SK-N-SH treated with all-trans-retinoic acid at 6 μM for 48 hours (cell line): ENCODE data around the gene NEU4.

Experiments
- ATAC-seq: fragments of 200-7000 bp; cut with Tn5 transposase; 3 replicates; pipeline ENCODE4 v1.9.1; 2020; ENCODE audit warnings: mild to moderate bottlenecking, moderate library complexity
- ARNTL ChIP-seq: fragments of 450-650 bp; formaldehyde crosslinking; IDR thresholded peaks from 2 replicates; pipeline ENCODE4 v1.5.0; 2020; ENCODE audit warnings: low read depth, mild to moderate bottlenecking, moderate library complexity, borderline replicate concordance
- BACH2 ChIP-seq: fragments of 250-450 bp; sonication (Bioruptor Pico); IDR thresholded peaks from 2 replicates; pipeline ENCODE4 v1.9.0; 2021; ENCODE audit warnings: mild to moderate bottlenecking, borderline replicate concordance
- ESRRG ChIP-seq: fragments of 250-450 bp; sonication (Bioruptor Pico); IDR thresholded peaks from 2 replicates; pipeline ENCODE4 v1.6.1; 2021; ENCODE audit warnings: mild to moderate bottlenecking
- GLIS3 ChIP-seq: fragments of 250-450 bp; sonication (Bioruptor Pico); IDR thresholded peaks from 2 replicates; pipeline ENCODE4 v1.5.0; 2020; ENCODE audit warnings: mild to moderate bottlenecking, moderate library complexity
- ISL1 ChIP-seq: fragments of 250-450 bp; sonication (Bioruptor Pico); IDR thresholded peaks from 2 replicates; pipeline ENCODE4 v2.1.2; 2022; ENCODE audit warnings: mild to moderate bottlenecking, moderate library complexity
- OSR1 ChIP-seq: fragments of 250-450 bp; sonication (Bioruptor Pico); IDR thresholded peaks from 2 replicates; pipeline ENCODE4 v1.8.0; 2022; ENCODE audit warnings: moderate library complexity, mild to moderate bottlenecking, inconsistent platforms
- PPARA ChIP-seq: fragments of 250-450 bp; sonication (Bioruptor Pico); IDR thresholded peaks from 2 replicates; pipeline ENCODE4 v1.5.0; 2020; ENCODE audit warnings: mild to moderate bottlenecking, borderline replicate concordance
- RARB ChIP-seq: fragments of 250-450 bp; sonication (Bioruptor Pico); IDR thresholded peaks from 2 replicates; pipeline ENCODE4 v1.8.0; 2021; ENCODE audit warnings: mild to moderate bottlenecking, moderate library complexity
- TCF4 ChIP-seq: fragments of 250-450 bp; sonication (Bioruptor Pico); IDR thresholded peaks from 2 replicates; pipeline ENCODE4 v1.8.0; 2021; ENCODE audit warnings: mild to moderate bottlenecking, moderate library complexity, borderline replicate concordance
- ZNF565 ChIP-seq: fragments of 450-650 bp; formaldehyde crosslinking; conservative IDR thresholded peaks from 2 replicates; pipeline ENCODE4 v1.5.0; 2020; ENCODE audit warnings: low read depth, mild to moderate bottlenecking, moderate library complexity
- ZNF70 ChIP-seq: fragments of 450-650 bp; formaldehyde crosslinking; IDR thresholded peaks from 2 replicates; pipeline ENCODE4 v1.5.0; 2020; ENCODE audit warnings: mild to moderate bottlenecking, moderate library complexity
- ZNF8 ChIP-seq: fragments of 450-650 bp; formaldehyde crosslinking; IDR thresholded peaks from 2 replicates; pipeline ENCODE4 v1.5.0; 2020; ENCODE audit warnings: mild to moderate bottlenecking, moderate library complexity
- TF ChIP-seq, protein P1 (sequence below): fragments of 250-450 bp; sonication (Bioruptor Pico); IDR thresholded peaks from 2 replicates; pipeline ENCODE4 v1.5.1; 2021; ENCODE audit warnings: mild to moderate bottlenecking, moderate library complexity
- TF ChIP-seq, protein P2 (sequence below): fragments of 250-450 bp; sonication (Bioruptor Pico); IDR thresholded peaks from 2 replicates; pipeline ENCODE4 v1.5.0; 2020; ENCODE audit warnings: mild to moderate bottlenecking, moderate library complexity
- TF ChIP-seq, protein P3 (sequence below): fragments of 250-450 bp; sonication (Bioruptor Pico); IDR thresholded peaks from 2 replicates; pipeline ENCODE4 v1.8.0; 2020; ENCODE audit warnings: mild to moderate bottlenecking, moderate library complexity, borderline replicate concordance

The NEU4 gene

DNA sequence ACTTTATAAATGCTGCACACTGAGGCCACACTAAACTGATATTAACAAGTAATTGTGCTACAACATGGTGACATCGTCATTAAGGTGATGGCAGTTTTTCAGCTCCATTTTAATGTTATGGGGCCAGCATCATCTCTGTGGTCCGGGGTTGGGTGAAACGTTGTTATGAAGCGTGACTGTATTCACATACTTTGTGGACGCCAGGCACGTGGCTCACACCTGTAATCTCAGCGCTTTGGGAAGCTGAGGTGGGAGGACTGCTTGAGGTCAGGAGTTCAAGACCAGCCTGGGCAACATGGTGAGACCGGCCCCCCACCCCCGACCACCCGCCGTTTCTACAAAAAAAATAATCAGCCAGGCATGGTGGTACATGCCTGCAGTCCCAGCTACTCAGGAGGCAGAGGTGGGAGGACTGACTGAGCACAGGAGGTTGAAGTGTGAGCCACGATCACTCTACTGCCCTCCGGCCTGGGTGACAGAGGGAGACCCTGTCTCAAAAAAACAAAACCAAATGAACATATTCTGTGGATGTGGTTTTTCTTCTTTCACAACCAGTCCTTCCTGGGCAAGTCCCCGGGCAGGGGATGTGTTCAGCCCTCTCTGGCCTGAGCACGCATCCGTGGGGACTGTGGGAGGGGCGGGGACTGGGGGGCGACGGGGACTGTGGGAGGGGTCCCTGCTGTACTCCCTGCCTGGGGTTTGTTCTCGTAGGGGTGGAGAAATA is 45.3 kb upstream of the NEU4 start (continued):
- TF ChIP-seq, protein P1, sequence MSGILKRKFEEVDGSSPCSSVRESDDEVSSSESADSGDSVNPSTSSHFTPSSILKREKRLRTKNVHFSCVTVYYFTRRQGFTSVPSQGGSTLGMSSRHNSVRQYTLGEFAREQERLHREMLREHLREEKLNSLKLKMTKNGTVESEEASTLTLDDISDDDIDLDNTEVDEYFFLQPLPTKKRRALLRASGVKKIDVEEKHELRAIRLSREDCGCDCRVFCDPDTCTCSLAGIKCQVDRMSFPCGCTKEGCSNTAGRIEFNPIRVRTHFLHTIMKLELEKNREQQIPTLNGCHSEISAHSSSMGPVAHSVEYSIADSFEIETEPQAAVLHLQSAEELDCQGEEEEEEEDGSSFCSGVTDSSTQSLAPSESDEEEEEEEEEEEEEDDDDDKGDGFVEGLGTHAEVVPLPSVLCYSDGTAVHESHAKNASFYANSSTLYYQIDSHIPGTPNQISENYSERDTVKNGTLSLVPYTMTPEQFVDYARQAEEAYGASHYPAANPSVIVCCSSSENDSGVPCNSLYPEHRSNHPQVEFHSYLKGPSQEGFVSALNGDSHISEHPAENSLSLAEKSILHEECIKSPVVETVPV (CRISPR knock-in tag), result no peak
- TF ChIP-seq ZNF565 (no peak), ISL1 (no peak), TCF4 (CRISPR knock-in tag) (no peak)

DNA sequence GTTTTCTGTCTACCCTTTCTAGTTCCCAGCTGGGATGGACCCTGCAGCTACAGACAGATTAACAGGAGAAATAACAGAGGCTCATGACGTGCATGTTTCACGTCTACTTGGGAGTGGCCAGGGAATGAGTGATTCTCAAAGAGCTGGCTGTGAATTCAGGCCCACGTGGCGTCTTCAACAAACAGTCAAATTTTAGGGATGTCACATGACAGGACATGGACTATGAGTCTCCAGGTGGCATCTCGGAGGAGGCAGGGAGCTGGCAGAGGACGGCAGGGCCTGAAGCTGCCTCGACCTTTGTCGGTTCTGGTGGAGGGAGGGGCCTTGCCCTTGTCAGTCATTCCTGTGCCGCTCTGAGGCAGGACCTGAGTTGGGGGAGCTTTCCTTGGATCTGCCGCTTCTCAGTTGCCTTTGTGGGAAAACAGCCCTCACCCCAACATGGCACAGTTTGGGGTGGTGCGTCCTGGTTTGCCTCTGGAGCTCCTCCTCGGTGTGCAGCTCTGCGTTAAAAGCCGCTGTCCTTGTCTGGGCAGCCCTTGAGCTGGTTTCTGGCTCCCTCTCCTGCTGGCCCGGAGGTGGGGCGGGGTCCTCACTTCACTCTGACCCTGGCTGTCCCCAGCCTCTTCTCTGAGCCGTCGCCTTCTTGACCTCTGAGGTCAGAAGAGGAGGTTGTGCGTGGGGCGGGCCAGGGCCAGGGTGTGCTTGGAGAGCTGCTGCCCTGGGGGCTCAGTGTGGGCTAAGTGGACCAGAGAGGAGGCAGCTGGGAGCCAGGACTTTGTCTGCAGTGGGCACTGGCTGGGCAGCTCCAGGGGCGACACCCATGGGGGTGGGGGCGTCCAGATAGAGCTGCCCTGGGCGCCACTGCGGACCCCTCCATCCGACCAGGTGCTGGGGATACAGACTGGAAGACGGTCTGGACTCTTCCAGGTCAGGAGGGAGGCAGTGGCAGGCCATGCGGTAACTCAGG is 44.4 kb upstream of the NEU4 start:
- TF ChIP-seq ESRRG (CRISPR knock-in tag), result no peak
- TF ChIP-seq RARB (CRISPR knock-in tag), result no peak
- TF ChIP-seq, protein P2, sequence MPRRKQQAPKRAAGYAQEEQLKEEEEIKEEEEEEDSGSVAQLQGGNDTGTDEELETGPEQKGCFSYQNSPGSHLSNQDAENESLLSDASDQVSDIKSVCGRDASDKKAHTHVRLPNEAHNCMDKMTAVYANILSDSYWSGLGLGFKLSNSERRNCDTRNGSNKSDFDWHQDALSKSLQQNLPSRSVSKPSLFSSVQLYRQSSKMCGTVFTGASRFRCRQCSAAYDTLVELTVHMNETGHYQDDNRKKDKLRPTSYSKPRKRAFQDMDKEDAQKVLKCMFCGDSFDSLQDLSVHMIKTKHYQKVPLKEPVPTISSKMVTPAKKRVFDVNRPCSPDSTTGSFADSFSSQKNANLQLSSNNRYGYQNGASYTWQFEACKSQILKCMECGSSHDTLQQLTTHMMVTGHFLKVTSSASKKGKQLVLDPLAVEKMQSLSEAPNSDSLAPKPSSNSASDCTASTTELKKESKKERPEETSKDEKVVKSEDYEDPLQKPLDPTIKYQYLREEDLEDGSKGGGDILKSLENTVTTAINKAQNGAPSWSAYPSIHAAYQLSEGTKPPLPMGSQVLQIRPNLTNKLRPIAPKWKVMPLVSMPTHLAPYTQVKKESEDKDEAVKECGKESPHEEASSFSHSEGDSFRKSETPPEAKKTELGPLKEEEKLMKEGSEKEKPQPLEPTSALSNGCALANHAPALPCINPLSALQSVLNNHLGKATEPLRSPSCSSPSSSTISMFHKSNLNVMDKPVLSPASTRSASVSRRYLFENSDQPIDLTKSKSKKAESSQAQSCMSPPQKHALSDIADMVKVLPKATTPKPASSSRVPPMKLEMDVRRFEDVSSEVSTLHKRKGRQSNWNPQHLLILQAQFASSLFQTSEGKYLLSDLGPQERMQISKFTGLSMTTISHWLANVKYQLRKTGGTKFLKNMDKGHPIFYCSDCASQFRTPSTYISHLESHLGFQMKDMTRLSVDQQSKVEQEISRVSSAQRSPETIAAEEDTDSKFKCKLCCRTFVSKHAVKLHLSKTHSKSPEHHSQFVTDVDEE (CRISPR knock-in tag), result no peak
- ATAC-seq, result no peak; the same call in 2 of the 3 replicates

DNA sequence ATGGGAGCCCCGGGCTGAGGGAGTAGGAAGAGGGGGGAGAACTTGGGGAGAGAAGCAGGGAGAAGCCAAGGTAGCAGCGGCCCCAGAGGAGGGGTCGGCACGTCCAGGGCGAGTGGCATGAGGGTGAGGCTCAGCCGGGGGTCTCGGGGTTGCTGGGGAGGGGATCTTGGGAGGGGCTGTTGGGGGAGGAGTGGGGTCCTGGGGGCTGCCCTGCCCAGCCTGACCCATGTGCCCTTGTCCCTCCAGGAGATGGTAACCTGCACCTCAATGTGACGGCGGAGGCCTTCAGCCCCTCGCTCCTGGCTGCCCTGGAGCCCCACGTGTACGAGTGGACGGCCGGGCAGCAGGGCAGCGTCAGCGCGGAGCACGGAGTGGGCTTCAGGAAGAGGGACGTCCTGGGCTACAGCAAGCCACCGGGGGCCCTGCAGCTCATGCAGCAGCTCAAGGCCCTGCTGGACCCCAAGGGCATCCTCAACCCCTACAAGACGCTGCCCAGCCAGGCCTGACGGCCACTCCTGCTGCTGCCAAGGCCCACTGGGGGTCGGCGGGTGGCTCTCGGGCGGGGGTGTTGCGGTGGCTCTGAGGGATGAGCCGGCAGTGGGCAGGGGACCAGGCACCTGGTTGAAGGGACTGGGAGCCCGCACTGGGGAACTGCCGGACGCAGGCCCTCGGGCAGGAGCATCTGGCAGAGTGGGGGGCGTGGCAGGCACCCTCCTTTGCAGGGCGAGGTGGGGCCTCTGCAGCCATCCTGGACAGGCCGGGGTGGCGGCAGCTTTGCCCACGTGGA is 41.3 kb upstream of the NEU4 start:
- TF ChIP-seq, protein P1 (CRISPR knock-in tag), result no peak
- no peak for TF ChIP-seq ZNF70 (CRISPR knock-in tag)
- TF ChIP-seq BACH2 (CRISPR knock-in tag), result no peak
- no peak for TF ChIP-seq ZNF8 (CRISPR knock-in tag)
- no peak for TF ChIP-seq OSR1 (CRISPR knock-in tag)
- TF ChIP-seq ZNF565, result no peak
- TF ChIP-seq ARNTL (CRISPR knock-in tag), result no peak
- TF ChIP-seq GLIS3 (CRISPR knock-in tag), result no peak
- TF ChIP-seq, protein P3, sequence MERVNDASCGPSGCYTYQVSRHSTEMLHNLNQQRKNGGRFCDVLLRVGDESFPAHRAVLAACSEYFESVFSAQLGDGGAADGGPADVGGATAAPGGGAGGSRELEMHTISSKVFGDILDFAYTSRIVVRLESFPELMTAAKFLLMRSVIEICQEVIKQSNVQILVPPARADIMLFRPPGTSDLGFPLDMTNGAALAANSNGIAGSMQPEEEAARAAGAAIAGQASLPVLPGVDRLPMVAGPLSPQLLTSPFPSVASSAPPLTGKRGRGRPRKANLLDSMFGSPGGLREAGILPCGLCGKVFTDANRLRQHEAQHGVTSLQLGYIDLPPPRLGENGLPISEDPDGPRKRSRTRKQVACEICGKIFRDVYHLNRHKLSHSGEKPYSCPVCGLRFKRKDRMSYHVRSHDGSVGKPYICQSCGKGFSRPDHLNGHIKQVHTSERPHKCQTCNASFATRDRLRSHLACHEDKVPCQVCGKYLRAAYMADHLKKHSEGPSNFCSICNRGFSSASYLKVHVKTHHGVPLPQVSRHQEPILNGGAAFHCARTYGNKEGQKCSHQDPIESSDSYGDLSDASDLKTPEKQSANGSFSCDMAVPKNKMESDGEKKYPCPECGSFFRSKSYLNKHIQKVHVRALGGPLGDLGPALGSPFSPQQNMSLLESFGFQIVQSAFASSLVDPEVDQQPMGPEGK (CRISPR knock-in tag), result no peak
- TF ChIP-seq PPARA (CRISPR knock-in tag), result no peak
- TF ChIP-seq, protein P2 (CRISPR knock-in tag), result no peak
- no peak for TF ChIP-seq ISL1
- ATAC-seq, result no peak; the same call in 2 of the 3 replicates
